WTC11 (cell line): ENCODE measurements around the gene COBLL1.

ENCODE experiments used
- CBFB ChIP-seq: sonication (generic); formaldehyde crosslinking; IDR thresholded peaks from 2 replicates; pipeline ENCODE4 v1.8.1; 2022; ENCODE audit warnings: mild to moderate bottlenecking, low read depth, missing genetic modification reagents
- ELF4 ChIP-seq: sonication (generic); formaldehyde crosslinking; IDR thresholded peaks from 2 replicates; pipeline ENCODE4 v1.8.1; 2022; ENCODE audit warnings: low read depth, mild to moderate bottlenecking, moderate library complexity, missing genetic modification reagents
- KAT7 ChIP-seq: sonication (generic); formaldehyde crosslinking; IDR thresholded peaks from 2 replicates; pipeline ENCODE4 v1.8.1; 2023; ENCODE audit warnings: missing genetic modification reagents, mild to moderate bottlenecking, borderline replicate concordance
- MXD4 ChIP-seq: fragments of 250-450 bp; sonication (Bioruptor Pico); IDR thresholded peaks from 2 replicates; pipeline ENCODE4 v1.8.0; 2021; ENCODE audit warnings: mild to moderate bottlenecking, moderate library complexity, borderline replicate concordance
- ZNF121 ChIP-seq: sonication (generic); formaldehyde crosslinking; IDR thresholded peaks from 2 replicates; pipeline ENCODE4 v1.8.0; 2023; ENCODE audit warnings: missing genetic modification reagents
- TF ChIP-seq, protein P1 (sequence below): sonication (generic); formaldehyde crosslinking; IDR thresholded peaks from 2 replicates; pipeline ENCODE4 v1.8.1; 2022; ENCODE audit warnings: low read depth, missing genetic modification reagents, borderline replicate concordance
- TF ChIP-seq, protein P2 (sequence below): sonication (generic); formaldehyde crosslinking; IDR thresholded peaks from 2 replicates; pipeline ENCODE4 v1.8.1; 2022; ENCODE audit warnings: low read depth, mild to moderate bottlenecking, moderate library complexity, missing genetic modification reagents, borderline replicate concordance
- TF ChIP-seq, protein P3 (sequence below): fragments of 250-450 bp; sonication (Bioruptor Pico); IDR thresholded peaks from 2 replicates; pipeline ENCODE4 v1.9.0; 2021; ENCODE audit warnings: mild to moderate bottlenecking

DNA sequence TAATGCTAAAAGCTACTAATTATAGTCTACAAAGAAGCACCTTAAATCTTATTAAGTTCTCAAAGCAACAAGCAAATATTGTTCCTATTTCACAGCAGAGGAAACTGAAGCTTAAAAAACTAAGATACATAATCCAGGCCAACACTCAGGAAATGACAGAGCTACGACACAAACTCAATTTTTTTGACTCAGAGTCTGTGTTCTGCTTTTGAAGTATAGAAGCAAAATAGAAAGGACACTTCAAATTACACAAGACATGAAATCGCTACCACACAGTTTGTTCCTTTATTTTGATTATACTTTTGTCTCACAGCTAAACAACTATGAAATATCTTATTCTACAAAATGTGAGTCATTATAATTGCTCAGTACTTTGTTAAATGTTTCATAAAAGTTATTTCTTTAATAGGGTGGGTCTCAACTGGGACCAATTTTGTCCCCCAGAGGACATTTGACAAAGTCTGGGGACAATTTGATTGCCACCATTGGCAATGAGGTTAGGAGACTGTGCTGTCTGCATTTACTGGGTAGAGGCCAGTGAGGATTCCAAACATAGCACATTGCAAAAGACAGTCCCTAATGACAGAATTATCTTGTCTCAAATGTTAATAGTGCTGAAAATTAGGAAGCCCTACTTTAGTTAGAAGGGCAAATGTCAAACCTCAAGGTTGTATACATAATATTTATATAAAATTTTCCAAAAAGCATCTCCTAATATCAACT is 118.8 kb downstream of the COBLL1 start:
- TF ChIP-seq MXD4 (CRISPR knock-in tag) (no peak), ZNF121 (CRISPR knock-in tag) (no peak), KAT7 (no peak), CBFB (no peak), ELF4 (CRISPR knock-in tag) (no peak)
- TF ChIP-seq, protein P1, sequence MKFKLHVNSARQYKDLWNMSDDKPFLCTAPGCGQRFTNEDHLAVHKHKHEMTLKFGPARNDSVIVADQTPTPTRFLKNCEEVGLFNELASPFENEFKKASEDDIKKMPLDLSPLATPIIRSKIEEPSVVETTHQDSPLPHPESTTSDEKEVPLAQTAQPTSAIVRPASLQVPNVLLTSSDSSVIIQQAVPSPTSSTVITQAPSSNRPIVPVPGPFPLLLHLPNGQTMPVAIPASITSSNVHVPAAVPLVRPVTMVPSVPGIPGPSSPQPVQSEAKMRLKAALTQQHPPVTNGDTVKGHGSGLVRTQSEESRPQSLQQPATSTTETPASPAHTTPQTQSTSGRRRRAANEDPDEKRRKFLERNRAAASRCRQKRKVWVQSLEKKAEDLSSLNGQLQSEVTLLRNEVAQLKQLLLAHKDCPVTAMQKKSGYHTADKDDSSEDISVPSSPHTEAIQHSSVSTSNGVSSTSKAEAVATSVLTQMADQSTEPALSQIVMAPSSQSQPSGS (CRISPR knock-in tag), result no peak
- TF ChIP-seq, protein P2, sequence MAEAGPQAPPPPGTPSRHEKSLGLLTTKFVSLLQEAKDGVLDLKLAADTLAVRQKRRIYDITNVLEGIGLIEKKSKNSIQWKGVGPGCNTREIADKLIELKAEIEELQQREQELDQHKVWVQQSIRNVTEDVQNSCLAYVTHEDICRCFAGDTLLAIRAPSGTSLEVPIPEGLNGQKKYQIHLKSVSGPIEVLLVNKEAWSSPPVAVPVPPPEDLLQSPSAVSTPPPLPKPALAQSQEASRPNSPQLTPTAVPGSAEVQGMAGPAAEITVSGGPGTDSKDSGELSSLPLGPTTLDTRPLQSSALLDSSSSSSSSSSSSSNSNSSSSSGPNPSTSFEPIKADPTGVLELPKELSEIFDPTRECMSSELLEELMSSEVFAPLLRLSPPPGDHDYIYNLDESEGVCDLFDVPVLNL (CRISPR knock-in tag), result no peak
- TF ChIP-seq, protein P3, sequence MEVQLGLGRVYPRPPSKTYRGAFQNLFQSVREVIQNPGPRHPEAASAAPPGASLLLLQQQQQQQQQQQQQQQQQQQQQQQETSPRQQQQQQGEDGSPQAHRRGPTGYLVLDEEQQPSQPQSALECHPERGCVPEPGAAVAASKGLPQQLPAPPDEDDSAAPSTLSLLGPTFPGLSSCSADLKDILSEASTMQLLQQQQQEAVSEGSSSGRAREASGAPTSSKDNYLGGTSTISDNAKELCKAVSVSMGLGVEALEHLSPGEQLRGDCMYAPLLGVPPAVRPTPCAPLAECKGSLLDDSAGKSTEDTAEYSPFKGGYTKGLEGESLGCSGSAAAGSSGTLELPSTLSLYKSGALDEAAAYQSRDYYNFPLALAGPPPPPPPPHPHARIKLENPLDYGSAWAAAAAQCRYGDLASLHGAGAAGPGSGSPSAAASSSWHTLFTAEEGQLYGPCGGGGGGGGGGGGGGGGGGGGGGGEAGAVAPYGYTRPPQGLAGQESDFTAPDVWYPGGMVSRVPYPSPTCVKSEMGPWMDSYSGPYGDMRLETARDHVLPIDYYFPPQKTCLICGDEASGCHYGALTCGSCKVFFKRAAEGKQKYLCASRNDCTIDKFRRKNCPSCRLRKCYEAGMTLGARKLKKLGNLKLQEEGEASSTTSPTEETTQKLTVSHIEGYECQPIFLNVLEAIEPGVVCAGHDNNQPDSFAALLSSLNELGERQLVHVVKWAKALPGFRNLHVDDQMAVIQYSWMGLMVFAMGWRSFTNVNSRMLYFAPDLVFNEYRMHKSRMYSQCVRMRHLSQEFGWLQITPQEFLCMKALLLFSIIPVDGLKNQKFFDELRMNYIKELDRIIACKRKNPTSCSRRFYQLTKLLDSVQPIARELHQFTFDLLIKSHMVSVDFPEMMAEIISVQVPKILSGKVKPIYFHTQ (CRISPR knock-in tag), result no peak
